ENCODE results near the gene ZNF555. TPM values are rescaled to one million over a fixed set of nuclear protein-coding genes. Genes with fewer than 3 reads are reported as not detected.

The ZNF555 gene
- total RNA-seq, 6 donors from 2014 or later = 3.3 to 7.5 (median 5.8) TPM

GRCh38 chr19:2848616-2849015 lies 7.3 kb downstream of the ZNF555 start:
- Histone ChIP-seq H3K9me3 (peaks cover 37 to 60% (median 40%) of the 10 kb centered on the region in 4 donors), H3K36me3 (peaks cover 20 to 45% (median 32%) of the 10 kb centered on the region in 4 donors), H3K27ac (no peak overlapping the region), H3K4me1 (no peaks in the 10 kb centered on the region), H3K4me3 (no peak overlapping the region), H3K27me3 (no peaks in the 10 kb centered on the region)
- no peak for ATAC-seq (ENCODE audit: low FRiP score in 2 of 2)
- WGBS, 2 donors = 72 to 80% methylated on average over 3 to 4 of the region's 4 CpGs
- no peak for DNase-seq
- TF ChIP-seq POLR2AphosphoS5 (IDR thresholded peaks at IDR 0.05) = no peak
- no peak for TF ChIP-seq EP300 (IDR thresholded peaks at IDR 0.05)
- TF ChIP-seq POLR2A (IDR thresholded peaks at IDR 0.05) = no peak
- no peak for TF ChIP-seq CTCF (IDR thresholded peaks at IDR 0.05)

GRCh38 chr19:2850256-2850925 lies 9.1 kb downstream of the ZNF555 start:
- WGBS, 2 donors = 73 to 74% methylated on average over 3 of the region's 3 CpGs
- DNase-seq (no peak), ATAC-seq (ENCODE audit: low FRiP score in 2 of 2) (no peak)
- Histone ChIP-seq H3K4me3 (no peak overlapping the region), H3K27me3 (no peaks in the 10 kb centered on the region), H3K27ac (no peak overlapping the region), H3K9me3 (peaks cover 46 to 78% (median 54%) of the 10 kb centered on the region in 4 donors), H3K4me1 (no peaks in the 10 kb centered on the region), H3K36me3 (peaks cover 20 to 53% (median 36%) of the 10 kb centered on the region in 4 donors)
- no peak for TF ChIP-seq CTCF (IDR thresholded peaks at IDR 0.05)

GRCh38 chr19:2852598-2852997 lies 11.3 kb downstream of the ZNF555 start:
- Histone ChIP-seq H3K9me3 (peaks cover 58 to 91% (median 66%) of the 10 kb centered on the region in 4 donors), H3K27ac (no peak overlapping the region), H3K36me3 (peaks cover 20 to 48% (median 36%) of the 10 kb centered on the region in 4 donors), H3K4me1 (no peaks in the 10 kb centered on the region), H3K27me3 (no peaks in the 10 kb centered on the region), H3K4me3 (no peak overlapping the region)
- ATAC-seq (ENCODE audit: low FRiP score in 2 of 2) = no peak
- 96 to 97% methylated on average over 10 of the region's 10 CpGs for WGBS, 2 donors
- no peak for DNase-seq
- TF ChIP-seq EP300 (IDR thresholded peaks at IDR 0.05) (no peak), CTCF (IDR thresholded peaks at IDR 0.05) (no peak), POLR2AphosphoS5 (IDR thresholded peaks at IDR 0.05) (no peak), POLR2A (IDR thresholded peaks at IDR 0.05) (no peak)

GRCh38 chr19:2853015-2853606 lies 11.8 kb downstream of the ZNF555 start:
- Histone ChIP-seq H3K27ac (no peak overlapping the region), H3K36me3 (peaks cover 20 to 48% (median 36%) of the 10 kb centered on the region in 4 donors), H3K9me3 (peaks cover 62 to 91% (median 70%) of the 10 kb centered on the region in 4 donors)

More at GRCh38 chr19:2853015-2853606, 11.8 kb downstream of the ZNF555 start:
- ATAC-seq (ENCODE audit: low FRiP score in 2 of 2) = no peak
- Histone ChIP-seq H3K27me3 (no peaks in the 10 kb centered on the region), H3K4me3 (no peak overlapping the region), H3K4me1 (no peaks in the 10 kb centered on the region)
- TF ChIP-seq POLR2AphosphoS5 (IDR thresholded peaks at IDR 0.05) (no peak), CTCF (IDR thresholded peaks at IDR 0.05) (no peak), POLR2A (IDR thresholded peaks at IDR 0.05) (no peak), EP300 (IDR thresholded peaks at IDR 0.05) (no peak)
- DNase-seq = no peak
- 95 to 98% methylated on average over 11 of the region's 11 CpGs for WGBS, 2 donors

All from upper lobe of left lung (tissue), 6 donors.